CD8-positive, alpha-beta memory T cell (primary cell): ENCODE measurements around the gene EPGN. TPM values are rescaled to one million over a fixed set of nuclear protein-coding genes. Genes with fewer than 3 reads are reported as not detected.

Source experiments
- CTCF ChIA-PET: fragments of 350-600 bp; sonication (Branson Sonifier 250); formaldehyde crosslinking; loops from one replicate; lab custom pipeline; 2021; ENCODE audit warnings: antibody characterized with exemption; lab: Charles Lee
- POLR2A ChIA-PET: fragments of 350-600 bp; sonication (Branson Sonifier 250); formaldehyde crosslinking; loops from one replicate; lab custom pipeline; 2021; ENCODE audit warnings: antibody characterized with exemption; lab: Charles Lee
- DNase-seq, 5 donors: peaks; one replicate each; pipeline versions ENCODE4 v3.0.0 to v3.0.0-alpha.2; 2020 to 2022; ENCODE audit warnings: mixed read lengths in 1 of 5
- H3K27ac ChIP-seq: one replicate; pipeline ENCODE4 v1.7.0; 2013; ENCODE audit warnings: low read depth, mild to moderate bottlenecking, low read length, moderate library complexity
- H3K27me3 ChIP-seq: 2 replicates; pipeline ENCODE4 v1.7.0; 2013; ENCODE audit warnings: low read length, mild to moderate bottlenecking; ENCODE audit not compliant: insufficient read depth, poor library complexity, severe bottlenecking
- H3K36me3 ChIP-seq: 2 replicates; pipeline ENCODE4 v1.7.0; 2013; ENCODE audit warnings: mild to moderate bottlenecking, low read length, moderate library complexity; ENCODE audit not compliant: insufficient read depth
- H3K4me1 ChIP-seq: 2 replicates; pipeline ENCODE4 v1.7.0; 2013; ENCODE audit warnings: mild to moderate bottlenecking, low read length, moderate library complexity; ENCODE audit not compliant: insufficient read depth
- H3K4me3 ChIP-seq: 2 replicates; pipeline ENCODE4 v1.7.0; 2013; ENCODE audit warnings: mild to moderate bottlenecking, low read length
- H3K9me3 ChIP-seq: 2 replicates; pipeline ENCODE4 v1.7.0; 2013; ENCODE audit warnings: mild to moderate bottlenecking, low read length
- H3K27ac Mint-ChIP-seq, 8 donors: one replicate each; pipeline ENCODE4 v1.8.0; 2020 to 2021; ENCODE audit warnings: mixed read lengths in 8 of 8, mild to moderate bottlenecking in 6 of 8, inconsistent platforms in 3 of 8, moderate library complexity in 3 of 8
- H3K27me3 Mint-ChIP-seq, 2 donors: one replicate each; pipeline ENCODE4 v1.8.0; 2020 to 2021; ENCODE audit warnings: mixed read lengths in 2 of 2, mild to moderate bottlenecking in 1 of 2, moderate library complexity in 1 of 2
- H3K36me3 Mint-ChIP-seq, 3 donors: one replicate each; pipeline ENCODE4 v1.8.0; 2020 to 2021; ENCODE audit warnings: mixed read lengths in 3 of 3, inconsistent platforms in 1 of 3, mild to moderate bottlenecking in 1 of 3
- H3K4me1 Mint-ChIP-seq, 3 donors: one replicate each; pipeline ENCODE4 v1.8.0; 2020 to 2021; ENCODE audit warnings: mixed read lengths in 3 of 3, inconsistent platforms in 1 of 3, mild to moderate bottlenecking in 1 of 3
- H3K4me3 Mint-ChIP-seq, 7 donors: one replicate each; pipeline ENCODE4 v1.8.0; 2020 to 2021; ENCODE audit warnings: mixed read lengths in 7 of 7, mild to moderate bottlenecking in 6 of 7, moderate library complexity in 4 of 7, inconsistent platforms in 2 of 7
- H3K9me3 Mint-ChIP-seq, 5 donors: one replicate each; pipeline ENCODE4 v1.8.0; 2020 to 2022; ENCODE audit warnings: mixed read lengths in 5 of 5, mild to moderate bottlenecking in 3 of 5, moderate library complexity in 2 of 5, inconsistent platforms in 1 of 5
- polyA plus RNA-seq: library from polyadenylated mRNA; unstranded; fragments of 300-500 nt; fragmentation: Illumina TruSeq; gene quantifications from one replicate; pipeline ENCODE4 v1.2.3, GENCODE V29; 2021
- total RNA-seq, 2 experiments: library from RNA; stranded (reverse); gene quantifications; one replicate each; pipeline ENCODE4 v1.2.3, GENCODE V29; 2021

EPGN gene
- total and polyA plus RNA-seq, 3 experiments from 2014 or later: not detected

DNA sequence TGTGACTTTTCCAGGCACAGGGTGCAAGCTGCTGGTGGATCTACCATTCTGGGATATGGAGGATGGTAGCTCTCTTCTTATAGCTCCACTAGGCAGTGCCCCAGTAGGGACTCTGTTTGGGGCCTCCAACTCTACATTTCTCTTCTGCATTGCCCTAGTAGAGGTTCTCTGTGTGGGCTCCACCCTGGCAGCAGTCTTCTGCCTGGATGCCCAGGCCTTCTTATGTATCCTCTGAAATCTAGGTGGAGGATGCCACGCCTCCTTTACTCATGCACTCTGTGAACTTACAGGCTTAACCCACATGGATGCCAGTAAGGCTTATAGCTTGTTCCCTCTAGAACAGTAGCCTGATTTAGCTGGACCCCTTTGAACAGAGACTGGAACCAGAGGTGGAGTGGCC, 35.8 kb downstream of the EPGN start:
- H3K36me3 Mint-ChIP-seq: peaks cover 0 to 4% (median 0%) of the 10 kb centered on the region in 3 donors
- no peak overlapping the region for H3K27ac Mint-ChIP-seq
- POLR2A ChIA-PET: no interaction called here

DNA sequence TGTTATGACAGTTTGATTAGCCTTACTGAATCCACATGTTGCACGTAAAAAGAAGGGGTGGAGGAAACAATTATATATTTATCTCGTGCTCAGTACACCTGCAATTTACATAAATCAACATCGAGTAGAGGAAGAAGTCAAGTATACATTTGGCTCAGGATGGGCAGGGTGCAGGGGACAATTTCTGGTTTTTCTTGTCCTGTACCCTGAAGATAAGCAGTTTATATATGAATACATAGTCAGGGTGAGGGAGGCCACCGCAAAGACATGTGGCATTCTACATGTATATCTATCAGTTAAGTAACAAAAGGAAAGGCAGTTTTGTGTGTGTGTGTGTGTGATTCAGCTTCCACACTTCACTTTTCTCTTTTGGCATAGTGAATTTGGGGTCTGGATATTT, 45.6 kb downstream of the EPGN start:
- Histone ChIP-seq H3K36me3 (no peaks in the 10 kb centered on the region), H3K27me3 (no peaks in the 10 kb centered on the region), H3K9me3 (no peaks in the 10 kb centered on the region), H3K27ac (no peak overlapping the region), H3K4me3 (no peak overlapping the region), H3K4me1 (no peaks in the 10 kb centered on the region)
- H3K27me3 Mint-ChIP-seq: peaks cover 0 to 3% of the 10 kb centered on the region in 2 donors
- CTCF ChIA-PET: no interaction called here
- POLR2A ChIA-PET: no interaction called here
- H3K4me1 Mint-ChIP-seq: no peaks in the 10 kb centered on the region
- no peak overlapping the region for H3K4me3 Mint-ChIP-seq
- no peak for DNase-seq
- no peaks in the 10 kb centered on the region for H3K9me3 Mint-ChIP-seq
- H3K27ac Mint-ChIP-seq: no peak overlapping the region
- no peaks in the 10 kb centered on the region for H3K36me3 Mint-ChIP-seq

More for the DNA sequence above, 35.8 kb downstream of the EPGN start:
- peaks cover 9 to 32% (median 21%) of the 10 kb centered on the region in 5 donors for H3K9me3 Mint-ChIP-seq
- Histone ChIP-seq H3K4me3 (no peak overlapping the region), H3K9me3 (peaks cover 4% of the 10 kb centered on the region), H3K27ac (no peak overlapping the region), H3K36me3 (no peaks in the 10 kb centered on the region), H3K27me3 (no peaks in the 10 kb centered on the region), H3K4me1 (no peaks in the 10 kb centered on the region)
- no peaks in the 10 kb centered on the region for H3K4me1 Mint-ChIP-seq
- no peak overlapping the region for H3K4me3 Mint-ChIP-seq
- CTCF ChIA-PET: no interaction called here
- no peak for DNase-seq
- peaks cover 14 to 38% of the 10 kb centered on the region in 2 donors for H3K27me3 Mint-ChIP-seq

DNA sequence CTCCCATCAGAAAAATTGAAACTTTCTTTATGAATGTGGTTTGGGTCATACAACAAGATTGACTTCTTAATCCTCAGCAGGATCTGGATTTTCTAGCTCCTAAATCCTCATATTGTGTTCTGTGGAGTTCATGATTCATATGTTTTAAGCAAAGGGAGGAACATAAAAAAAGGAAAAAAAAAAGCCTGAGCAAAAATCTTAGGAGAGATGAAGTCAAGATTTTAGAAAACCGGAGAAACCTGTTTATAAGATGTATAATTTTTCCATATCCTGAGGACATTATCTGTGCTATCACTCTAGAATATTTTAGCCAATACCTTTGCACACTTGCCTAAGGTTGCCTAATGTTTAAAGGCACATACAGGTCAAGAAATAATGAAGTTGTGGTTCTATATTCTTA, 49.7 kb downstream of the EPGN start:
- no peaks in the 10 kb centered on the region for H3K9me3 ChIP-seq
- H3K4me1 ChIP-seq: no peaks in the 10 kb centered on the region
- no peak overlapping the region for H3K27ac ChIP-seq
- H3K4me1 Mint-ChIP-seq: no peaks in the 10 kb centered on the region
- H3K36me3 Mint-ChIP-seq: no peaks in the 10 kb centered on the region
- no peak for DNase-seq
- no peaks in the 10 kb centered on the region for H3K27me3 ChIP-seq
- CTCF ChIA-PET: no interaction called here
- H3K9me3 Mint-ChIP-seq: no peaks in the 10 kb centered on the region
- H3K27me3 Mint-ChIP-seq: peaks cover 3 to 17% of the 10 kb centered on the region in 2 donors
- no peak overlapping the region for H3K27ac Mint-ChIP-seq
- no peak overlapping the region for H3K4me3 Mint-ChIP-seq
- no peak overlapping the region for H3K4me3 ChIP-seq
- H3K36me3 ChIP-seq: no peaks in the 10 kb centered on the region
- POLR2A ChIA-PET: no interaction called here

DNA sequence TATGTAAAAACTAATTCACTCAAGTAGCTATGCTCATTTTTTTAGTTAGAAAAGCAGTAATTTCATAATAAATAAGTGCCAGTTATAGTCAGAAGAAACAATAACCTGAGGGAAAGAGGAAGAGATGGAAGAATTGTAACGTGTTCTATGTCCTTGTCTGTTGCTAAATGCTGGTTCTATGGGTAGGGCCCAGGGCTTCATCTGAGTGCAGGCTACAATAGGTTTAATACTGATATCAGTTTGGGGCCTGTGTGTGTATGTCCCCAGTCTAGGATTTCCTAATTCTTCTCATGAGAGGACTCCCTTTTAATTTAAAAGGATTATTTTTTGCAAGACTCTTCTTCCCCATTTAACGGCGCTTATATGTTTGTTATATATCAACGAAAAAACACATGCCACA, 53.4 kb downstream of the EPGN start:
- Histone ChIP-seq H3K4me1 (no peaks in the 10 kb centered on the region), H3K4me3 (no peak overlapping the region), H3K36me3 (no peaks in the 10 kb centered on the region), H3K27ac (no peak overlapping the region), H3K27me3 (peaks cover 13% of the 10 kb centered on the region), H3K9me3 (no peaks in the 10 kb centered on the region)
- ChIA-PET CTCF (no interaction called here), POLR2A (interaction anchor here (0.5 kb wide), 1 partner anchor 1304 kb away, joined by 3 read pairs; no protein-coding TSS in a partner anchor)
- no peaks in the 10 kb centered on the region for H3K36me3 Mint-ChIP-seq
- no peak for DNase-seq
- H3K4me3 Mint-ChIP-seq: no peak overlapping the region
- H3K27me3 Mint-ChIP-seq: peaks cover 20 to 47% of the 10 kb centered on the region in 2 donors
- no peak overlapping the region for H3K27ac Mint-ChIP-seq
- H3K9me3 Mint-ChIP-seq: peaks cover 0 to 2% (median 0%) of the 10 kb centered on the region in 5 donors
- H3K4me1 Mint-ChIP-seq: peaks cover 9 to 17% (median 13%) of the 10 kb centered on the region in 3 donors

DNA sequence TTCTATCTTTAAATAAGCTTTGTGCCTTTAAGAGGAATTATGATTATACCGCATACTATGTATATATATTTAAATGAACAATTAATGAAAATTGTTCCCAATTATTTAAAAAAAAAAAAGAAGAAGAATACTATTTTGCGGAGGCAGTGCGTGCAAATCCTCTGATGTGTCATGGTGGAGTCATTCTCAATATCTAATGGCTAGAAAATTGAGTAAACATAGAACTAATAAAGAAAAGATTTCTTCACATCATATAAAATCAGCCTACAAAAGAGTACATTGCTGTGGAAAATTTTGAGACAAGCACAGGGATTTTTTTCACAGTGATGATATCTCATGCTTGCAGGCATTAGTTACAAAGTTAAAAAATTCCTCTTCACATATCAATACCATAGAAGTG, 54.1 kb downstream of the EPGN start:
- peaks cover 13% of the 10 kb centered on the region for H3K27me3 ChIP-seq
- Mint-ChIP-seq H3K27ac (no peak overlapping the region), H3K27me3 (peaks cover 20 to 52% of the 10 kb centered on the region in 2 donors), H3K4me1 (peaks cover 9 to 17% (median 13%) of the 10 kb centered on the region in 3 donors), H3K4me3 (no peak overlapping the region), H3K9me3 (peaks cover 0 to 2% (median 0%) of the 10 kb centered on the region in 5 donors), H3K36me3 (no peaks in the 10 kb centered on the region)
- no peaks in the 10 kb centered on the region for H3K4me1 ChIP-seq
- no peaks in the 10 kb centered on the region for H3K36me3 ChIP-seq
- CTCF ChIA-PET: no interaction called here
- POLR2A ChIA-PET: interaction anchor here (0.5 kb wide), 1 partner anchor 1305 kb away, joined by 3 read pairs; no protein-coding TSS in a partner anchor
- no peak overlapping the region for H3K27ac ChIP-seq
- no peak overlapping the region for H3K4me3 ChIP-seq
- no peaks in the 10 kb centered on the region for H3K9me3 ChIP-seq
- no peak for DNase-seq

DNA sequence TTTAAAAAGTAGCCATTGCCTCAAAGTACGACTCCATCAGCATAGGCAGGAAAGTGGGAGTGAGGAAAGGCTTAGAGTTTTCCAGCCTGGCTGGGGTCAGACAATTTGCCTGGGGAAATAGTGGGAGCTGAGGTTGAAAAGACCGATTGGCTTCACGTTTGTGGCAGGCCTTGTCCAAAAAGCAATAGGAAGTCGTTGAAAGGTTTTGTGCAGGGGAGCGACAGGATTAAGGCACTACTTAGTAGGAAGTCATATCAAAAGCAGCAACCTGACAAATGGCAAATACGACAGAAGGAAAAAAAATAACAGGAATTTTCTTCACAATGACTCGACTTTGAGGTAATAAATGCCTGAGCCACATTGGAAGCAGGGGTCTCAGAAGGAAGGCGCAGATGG, 56.0 kb downstream of the EPGN start:
- Mint-ChIP-seq H3K4me1 (peaks cover 9 to 17% (median 13%) of the 10 kb centered on the region in 3 donors), H3K9me3 (peaks cover 0 to 2% (median 0%) of the 10 kb centered on the region in 5 donors), H3K27ac (peak overlapping the region in 1 of 8 donors; percentile 9), H3K4me3 (peak overlapping the region in 2 of 7 donors; percentile 27), H3K36me3 (no peaks in the 10 kb centered on the region), H3K27me3 (peaks cover 23 to 65% of the 10 kb centered on the region in 2 donors)
- no peak overlapping the region for H3K4me3 ChIP-seq
- no peaks in the 10 kb centered on the region for H3K4me1 ChIP-seq
- no peaks in the 10 kb centered on the region for H3K36me3 ChIP-seq
- peak overlapping the region; percentile 43 for H3K27ac ChIP-seq
- peaks cover 13% of the 10 kb centered on the region for H3K27me3 ChIP-seq
- no peaks in the 10 kb centered on the region for H3K9me3 ChIP-seq
- CTCF ChIA-PET: no interaction called here
- DNase-seq: no peak
- POLR2A ChIA-PET: no interaction called here

DNA sequence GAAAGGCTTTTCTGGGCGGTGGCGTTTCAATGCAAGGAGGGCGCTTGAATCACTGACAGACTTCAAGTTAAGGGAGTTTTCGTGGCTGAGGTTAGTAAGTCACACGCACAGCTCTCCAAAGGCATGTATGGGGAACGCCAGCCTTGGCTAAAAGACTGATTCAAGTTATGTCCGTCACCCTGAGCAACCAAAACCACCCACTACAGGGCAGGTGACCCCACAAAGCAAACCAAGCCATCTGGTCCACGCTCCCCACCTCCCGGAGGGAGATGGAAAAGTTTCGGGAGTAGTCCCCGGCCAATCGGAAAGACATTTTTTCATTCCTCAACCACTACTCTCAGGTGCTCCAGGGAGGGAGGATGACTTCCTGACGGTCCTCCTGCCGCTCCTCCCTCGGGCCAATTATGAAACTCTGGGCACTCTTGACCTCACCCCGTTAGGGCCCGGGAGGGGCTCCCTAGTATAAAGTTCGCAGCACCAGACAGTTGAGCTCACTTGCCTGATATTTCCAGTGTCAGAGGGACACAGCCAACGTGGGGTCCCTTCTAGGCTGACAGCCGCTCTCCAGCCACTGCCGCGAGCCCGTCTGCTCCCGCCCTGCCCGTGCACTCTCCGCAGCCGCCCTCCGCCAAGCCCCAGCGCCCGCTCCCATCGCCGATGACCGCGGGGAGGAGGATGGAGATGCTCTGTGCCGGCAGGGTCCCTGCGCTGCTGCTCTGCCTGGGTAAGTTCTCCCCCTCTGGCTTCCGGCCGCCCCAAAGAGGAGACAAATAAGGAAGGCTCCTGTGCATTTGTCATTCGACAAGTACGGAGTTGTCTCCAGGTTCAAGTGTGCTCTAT, 56.6 kb downstream of the EPGN start, which contains the start of gene EREG:
TSS of gene EREG (plus strand) at position 494 of the 840 bp plus-strand sequence. CDS start at position 658, 164 bp downstream.
- H3K4me3 ChIP-seq: peak within 1 kb of the TSS; percentile 22
- Mint-ChIP-seq H3K36me3 (no peaks in the 10 kb centered on the region), H3K4me3 (peak within 1 kb of the TSS in 6 of 7 donors; percentile 30 to 68 (median 58)), H3K4me1 (peaks cover 9 to 17% (median 13%) of the 10 kb centered on the region in 3 donors), H3K27me3 (peaks cover 24 to 64% of the 10 kb centered on the region in 2 donors), H3K27ac (peak within 1 kb of the TSS in 2 of 8 donors; percentile 9 to 59), H3K9me3 (peaks cover 0 to 2% (median 0%) of the 10 kb centered on the region in 5 donors)
- H3K36me3 ChIP-seq: no peaks in the 10 kb centered on the region
- peak in 1 of 5 donors; percentile 11 for DNase-seq
- H3K27me3 ChIP-seq: peaks cover 13% of the 10 kb centered on the region
- peak within 1 kb of the TSS; percentile 43 for H3K27ac ChIP-seq
- H3K4me1 ChIP-seq: no peaks in the 10 kb centered on the region
- H3K9me3 ChIP-seq: no peaks in the 10 kb centered on the region
- CTCF ChIA-PET: no interaction called here
- POLR2A ChIA-PET: no interaction called here

DNA sequence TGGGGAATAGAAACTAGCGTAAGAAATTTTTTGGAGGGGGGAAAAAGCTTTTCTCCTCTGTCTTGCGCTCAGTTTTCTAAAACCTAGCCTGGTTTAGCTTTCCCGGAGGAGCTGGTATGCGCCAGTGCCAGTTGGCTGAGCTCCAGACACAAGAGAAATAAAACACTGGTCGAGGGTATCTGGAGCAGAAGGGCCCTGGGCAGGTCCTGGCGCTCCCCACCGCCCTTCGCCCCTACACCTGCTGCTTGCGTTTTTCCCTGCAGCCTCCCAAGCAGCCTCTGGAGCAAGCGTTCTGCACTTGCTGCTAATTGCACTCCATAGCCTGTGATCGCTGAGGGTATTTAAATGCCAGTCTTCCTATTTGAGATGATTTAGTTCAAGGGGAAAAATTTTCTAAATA, 57.5 kb downstream of the EPGN start:
- Mint-ChIP-seq H3K36me3 (no peaks in the 10 kb centered on the region), H3K4me3 (no peak overlapping the region), H3K27me3 (peaks cover 27 to 68% of the 10 kb centered on the region in 2 donors), H3K9me3 (peaks cover 0 to 2% (median 0%) of the 10 kb centered on the region in 5 donors), H3K27ac (no peak overlapping the region), H3K4me1 (peaks cover 9 to 17% (median 13%) of the 10 kb centered on the region in 3 donors)
- ChIA-PET CTCF (no interaction called here), POLR2A (no interaction called here)
- no peak overlapping the region for H3K4me3 ChIP-seq
- no peak overlapping the region for H3K27ac ChIP-seq
- H3K27me3 ChIP-seq: peaks cover 13% of the 10 kb centered on the region
- H3K4me1 ChIP-seq: no peaks in the 10 kb centered on the region
- H3K36me3 ChIP-seq: no peaks in the 10 kb centered on the region
- no peak for DNase-seq
- H3K9me3 ChIP-seq: no peaks in the 10 kb centered on the region
